HG03457 (cell line): ENCODE results near the gene ZC2HC1B.
A peak's percentile ranks its signal among the peaks of the same experiment; 100 is the strongest.
"Not testable (repeated sequence)": the region's sequence is repeated elsewhere in the genome, so short reads cannot be mapped to it uniquely, and the experiment has no call there.

Source experiments
- ATAC-seq: cut with Tn5 transposase; IDR thresholded peaks from one replicate; pipeline ENCODE4 v1.9.1; 2021; ENCODE audit warnings: moderate number of reproducible peaks; ENCODE audit not compliant: unreplicated experiment

The ZC2HC1B gene

GRCh38 chr6:143867236-143867635 lies 3.0 kb downstream of the ZC2HC1B start:
- ATAC-seq, result no peak

- ATAC-seq, result not testable (repeated sequence)
Measured at GRCh38 chr6:143868808-143869207, 4.5 kb downstream of the ZC2HC1B start.

- not testable (repeated sequence) for ATAC-seq
Measured at GRCh38 chr6:143871202-143871730, 7.0 kb downstream of the ZC2HC1B start.

GRCh38 chr6:143872201-143872600 lies 7.9 kb downstream of the ZC2HC1B start:
- peak; percentile 93 for ATAC-seq

- not testable (repeated sequence) for ATAC-seq
Measured at GRCh38 chr6:143873600-143873999, 9.3 kb downstream of the ZC2HC1B start.

- not testable (repeated sequence) for ATAC-seq
Measured at GRCh38 chr6:143874503-143874902, 10.2 kb downstream of the ZC2HC1B start.

- no peak for ATAC-seq
Measured at GRCh38 chr6:143877584-143878271, 13.5 kb downstream of the ZC2HC1B start.

- ATAC-seq, result no peak
Measured at GRCh38 chr6:143878272-143878760, 14.0 kb downstream of the ZC2HC1B start.

GRCh38 chr6:143880412-143880811 lies 16.1 kb downstream of the ZC2HC1B start:
- ATAC-seq, result no peak

GRCh38 chr6:143882401-143882930 lies 18.2 kb downstream of the ZC2HC1B start:
- ATAC-seq, result no peak

GRCh38 chr6:143884216-143884900 lies 20.1 kb downstream of the ZC2HC1B start:
- ATAC-seq, result no peak

GRCh38 chr6:143885116-143885515 lies 20.8 kb downstream of the ZC2HC1B start:
- no peak for ATAC-seq

- no peak for ATAC-seq
Measured at GRCh38 chr6:143894655-143895054, 30.4 kb downstream of the ZC2HC1B start.

- ATAC-seq, result no peak
Measured at GRCh38 chr6:143896126-143896860, 32.0 kb downstream of the ZC2HC1B start.

GRCh38 chr6:143900358-143900757 lies 36.1 kb downstream of the ZC2HC1B start:
- no peak for ATAC-seq

- ATAC-seq, result peak; percentile 98
Measured at GRCh38 chr6:143901885-143902750, 37.8 kb downstream of the ZC2HC1B start.

- no peak for ATAC-seq
Measured at GRCh38 chr6:143902827-143903226, 38.6 kb downstream of the ZC2HC1B start.

- ATAC-seq, result no peak
Measured at GRCh38 chr6:143911028-143911427, 46.8 kb downstream of the ZC2HC1B start.

GRCh38 chr6:143912671-143913070 lies 48.4 kb downstream of the ZC2HC1B start:
- ATAC-seq, result no peak

- not testable (repeated sequence) for ATAC-seq
Measured at GRCh38 chr6:143917026-143917425, 52.8 kb downstream of the ZC2HC1B start.
